Measurements from ENCODE around the gene PPP1R36. TPM values are rescaled to one million over a fixed set of nuclear protein-coding genes. Genes with fewer than 3 reads are reported as not detected.

PPP1R36 gene
- total and polyA plus RNA-seq, 2 of the 13 experiments (the other 11 are each of a cell fraction or from before 2014, with no cell fraction given): 0.11 to 0.17 TPM

DNA sequence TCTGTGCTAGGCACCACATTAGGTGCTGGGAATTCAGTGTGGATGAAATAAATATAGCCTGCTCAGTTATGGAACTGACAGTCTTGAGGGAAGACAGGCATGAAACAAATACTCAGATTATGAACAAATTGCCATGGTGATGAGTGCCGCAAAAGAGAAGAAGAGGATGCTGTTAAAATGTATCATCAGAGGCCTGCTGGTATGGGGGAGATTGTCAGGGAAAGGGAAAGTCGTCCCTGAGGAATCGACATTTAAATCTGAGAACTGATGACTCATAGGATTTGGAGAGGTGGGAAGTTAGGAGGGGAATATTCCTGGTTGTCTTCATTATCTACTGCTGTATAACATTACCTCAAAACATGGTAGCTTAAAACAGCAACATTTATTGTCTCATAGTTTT lies 42.0 kb downstream of the PPP1R36 start (continued):
- TF ChIP-seq ZNF10 (CRISPR knock-in tag; IDR thresholded peaks at IDR 0.05; ENCODE audit: borderline replicate concordance, low read depth): no peak

DNA sequence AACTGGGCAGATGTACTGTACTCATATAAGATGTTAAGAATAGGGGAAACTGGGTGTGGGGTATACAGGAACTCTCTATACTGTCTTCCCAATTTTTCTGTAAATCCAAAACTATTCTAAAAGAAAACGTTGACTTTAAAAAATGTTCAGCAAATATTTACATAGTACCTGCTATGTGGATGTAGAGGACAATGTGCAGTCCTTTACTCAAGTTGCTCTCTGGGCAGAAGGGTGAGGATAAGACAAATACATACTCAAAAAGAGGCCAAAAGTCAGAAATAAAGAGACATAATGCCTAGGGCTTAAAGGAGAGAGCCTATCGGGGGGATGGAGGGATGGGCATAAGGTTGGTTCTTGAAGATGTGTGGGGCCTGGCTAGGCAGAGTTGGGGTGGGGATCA lies 44.7 kb downstream of the PPP1R36 start:
- BruUV-seq (replicated peaks): no TSS peak
- ChIA-PET CTCF (ENCODE audit: low intra/inter-chr PET ratio, low total read pairs) (no interaction called here), POLR2A (no interaction called here)
- no peak overlapping the region for H3K4me3 ChIP-seq (replicated peaks in 1 of 3; ENCODE audit: insufficient read depth in 1 of 3, low read depth in 2 of 3, low read length in 3 of 3)
- FAIRE-seq: no peak
- peak; percentile 51; the same call in 2 of the 3 replicates for ATAC-seq
- H3K79me2 ChIP-seq (ENCODE audit: insufficient read depth, low read length): no peaks in the 10 kb centered on the region
- H3K9me3 ChIP-seq (ENCODE audit: low read length): no peaks in the 10 kb centered on the region
- H2AFZ ChIP-seq (ENCODE audit: low read length): no peak overlapping the region
- H3K9ac ChIP-seq (ENCODE audit: insufficient read depth, low read depth, low read length): no peak overlapping the region
- no peaks in the 10 kb centered on the region for H4K20me1 ChIP-seq (ENCODE audit: insufficient read depth, low read length)
- no peak overlapping the region for H3K4me2 ChIP-seq (ENCODE audit: low read depth, low read length)
- 0% methylated on average over 2 of the region's 2 CpGs for WGBS (ENCODE audit: low lambda C conversion rate)
- H3K4me1 ChIP-seq (ENCODE audit: insufficient read depth, low read length): peaks cover 15% of the 10 kb centered on the region
- intact Hi-C loops (cut with micrococcal nuclease; ENCODE audit: unreplicated experiment): no loop called here
- in situ Hi-C loops (cut with HindIII; ENCODE audit: extremely low pct_ligation_motif_present, low pct_unique_long_range_greater_than_20kb): no loop called here
- TF ChIP-seq SPEN (CRISPR knock-in tag; IDR thresholded peaks at IDR 0.05; ENCODE audit: low read depth): no peak
- no peak for TF ChIP-seq SOX6 (IDR thresholded peaks at IDR 0.05)
- peak; percentile 18; the same call in 1 of the 2 replicates for TF ChIP-seq SOX6 (CRISPR knock-in tag; IDR thresholded peaks at IDR 0.05)
- TF ChIP-seq, protein P1, sequence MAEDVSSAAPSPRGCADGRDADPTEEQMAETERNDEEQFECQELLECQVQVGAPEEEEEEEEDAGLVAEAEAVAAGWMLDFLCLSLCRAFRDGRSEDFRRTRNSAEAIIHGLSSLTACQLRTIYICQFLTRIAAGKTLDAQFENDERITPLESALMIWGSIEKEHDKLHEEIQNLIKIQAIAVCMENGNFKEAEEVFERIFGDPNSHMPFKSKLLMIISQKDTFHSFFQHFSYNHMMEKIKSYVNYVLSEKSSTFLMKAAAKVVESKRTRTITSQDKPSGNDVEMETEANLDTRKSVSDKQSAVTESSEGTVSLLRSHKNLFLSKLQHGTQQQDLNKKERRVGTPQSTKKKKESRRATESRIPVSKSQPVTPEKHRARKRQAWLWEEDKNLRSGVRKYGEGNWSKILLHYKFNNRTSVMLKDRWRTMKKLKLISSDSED (CRISPR knock-in tag; IDR thresholded peaks at IDR 0.05): no peak
- TF ChIP-seq, protein P2, sequence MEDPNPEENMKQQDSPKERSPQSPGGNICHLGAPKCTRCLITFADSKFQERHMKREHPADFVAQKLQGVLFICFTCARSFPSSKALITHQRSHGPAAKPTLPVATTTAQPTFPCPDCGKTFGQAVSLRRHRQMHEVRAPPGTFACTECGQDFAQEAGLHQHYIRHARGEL (CRISPR knock-in tag; IDR thresholded peaks at IDR 0.05): no peak
- no peak for TF ChIP-seq SOX13 (IDR thresholded peaks at IDR 0.05)
- TF ChIP-seq SOX13 (CRISPR knock-in tag; conservative IDR thresholded peaks at IDR 0.05 in 1 of 2, IDR thresholded peaks at IDR 0.05 in 1 of 2): peak in 1 of 2 experiments; percentile 36; a peak in 1 of 4 replicates
- TF ChIP-seq HNF4A (CRISPR knock-in tag; IDR thresholded peaks at IDR 0.05): 0 out of 2 replicates have a peak, but pooled peaks have one; percentile 4
- H3K36me3 ChIP-seq (replicated peaks in 1 of 2; ENCODE audit: control insufficient read depth in 1 of 2, insufficient read depth in 2 of 2, low read length in 2 of 2): no peaks in the 10 kb centered on the region
- H3K27ac ChIP-seq (ENCODE audit: extremely low read length, insufficient read depth, low read length): no peak overlapping the region
- no peaks in the 10 kb centered on the region; a peak in 2 of 5 replicates for H3K27me3 ChIP-seq (ENCODE audit: control insufficient read depth in 1 of 2, insufficient read depth in 2 of 2, low read length in 2 of 2)
- DNase-seq (ENCODE audit: low spot score): no peak

Data from HepG2 (cell line).